ENCODE data around the gene PRAMEF20.
"Not testable (repeated sequence)": the region's sequence is repeated elsewhere in the genome, so short reads cannot be mapped to it uniquely, and the experiment has no call there.

The PRAMEF20 gene

DNA sequence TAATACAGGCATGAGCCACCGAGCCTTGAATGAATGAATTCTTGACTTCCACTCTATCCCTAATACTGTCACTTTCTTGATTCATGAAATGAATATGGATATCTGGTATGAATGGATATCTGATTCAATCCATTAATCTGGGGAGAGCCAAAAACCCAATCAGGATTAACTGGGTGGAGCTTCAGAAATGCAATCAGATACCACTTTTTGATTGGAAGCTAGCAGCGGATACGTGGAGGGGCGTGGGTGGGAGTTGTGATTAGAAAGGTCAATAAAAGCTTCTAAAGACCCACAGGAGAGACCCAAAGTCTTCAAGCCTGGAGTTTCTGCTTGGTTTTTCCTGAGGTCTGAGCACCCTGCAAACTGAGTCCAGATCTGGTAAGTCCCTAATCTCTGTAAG lies at the start of gene PRAMEF20:
TSS of gene PRAMEF20 (plus strand) at position 301 of the 400 bp plus-strand sequence. CDS start 5,905 bp downstream, outside the sequence.
- H3K4me3 Mint-ChIP-seq; H3K27ac Mint-ChIP-seq; H3K36me3 Mint-ChIP-seq; H3K4me1 Mint-ChIP-seq; DNase-seq (ENCODE audit: low spot score in 2 of 2); ATAC-seq; H3K9me3 Mint-ChIP-seq: not testable (repeated sequence)

DNA sequence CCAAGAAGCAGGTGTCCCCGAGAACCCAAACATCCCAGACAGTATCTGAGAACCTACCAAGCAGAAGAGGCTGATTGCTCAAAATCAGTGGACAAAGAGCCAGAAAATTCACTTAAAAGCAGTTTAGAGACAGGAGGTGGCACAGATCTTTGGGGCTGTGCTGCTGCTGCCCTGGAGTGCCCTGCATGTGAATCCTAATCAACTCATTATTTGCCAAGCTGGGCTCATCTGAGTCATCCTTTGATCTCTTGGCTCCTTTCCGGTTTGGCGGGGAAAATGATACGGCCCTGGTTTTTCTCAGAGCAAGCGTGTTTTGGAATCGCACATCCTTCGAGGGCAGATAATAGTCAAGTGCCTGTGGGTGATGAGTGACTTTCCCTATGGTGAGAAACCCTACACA lies 47.9 kb upstream of the PRAMEF20 start:
- H3K9me3 Mint-ChIP-seq; DNase-seq (ENCODE audit: low spot score in 2 of 2); ATAC-seq; H3K36me3 Mint-ChIP-seq; H3K4me3 Mint-ChIP-seq; H3K27ac Mint-ChIP-seq; H3K4me1 Mint-ChIP-seq: not testable (repeated sequence)

DNA sequence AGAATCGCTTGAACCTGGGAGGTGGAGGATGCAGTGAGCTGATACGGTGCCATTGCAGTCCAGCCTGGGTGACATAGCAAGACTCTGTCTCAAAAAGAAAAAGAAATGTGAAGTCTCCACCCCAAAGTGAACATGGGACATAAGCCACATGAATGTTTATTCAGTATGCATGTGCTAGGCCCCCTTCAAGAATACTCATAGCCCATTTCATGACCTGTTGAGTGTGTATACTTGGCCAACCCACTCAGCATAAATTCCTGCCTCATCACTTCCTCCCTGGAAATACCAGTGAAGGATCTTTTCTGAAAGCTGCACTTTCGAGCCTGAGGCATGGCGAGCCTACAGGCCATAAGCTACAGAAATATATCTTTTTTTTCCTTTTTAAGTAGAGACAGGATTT lies 45.3 kb upstream of the PRAMEF20 start:
- not testable (repeated sequence) for H3K27ac Mint-ChIP-seq; H3K4me3 Mint-ChIP-seq; ATAC-seq; H3K9me3 Mint-ChIP-seq; H3K4me1 Mint-ChIP-seq; DNase-seq (ENCODE audit: low spot score in 2 of 2); H3K36me3 Mint-ChIP-seq

DNA sequence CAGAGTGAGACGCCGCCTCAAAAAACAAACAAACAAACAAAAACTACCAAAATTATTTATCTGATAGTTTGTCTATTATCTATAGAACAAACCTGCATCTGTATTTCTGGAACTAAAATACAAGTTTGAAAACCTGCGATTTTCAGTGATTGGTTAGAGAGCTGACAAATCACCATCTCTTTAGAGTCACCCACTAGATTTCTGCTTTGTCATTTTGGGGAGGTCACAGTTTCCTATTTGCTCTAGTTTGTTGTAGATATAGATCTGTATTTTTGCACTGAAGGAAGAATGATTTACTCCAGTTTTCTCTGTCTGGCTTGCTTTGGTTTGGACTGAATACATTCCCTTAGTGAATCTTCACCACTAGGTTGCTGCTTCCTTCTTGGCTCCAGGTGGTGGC lies 43.7 kb upstream of the PRAMEF20 start:
- not testable (repeated sequence) for ATAC-seq; H3K9me3 Mint-ChIP-seq; DNase-seq (ENCODE audit: low spot score in 2 of 2); H3K36me3 Mint-ChIP-seq; H3K27ac Mint-ChIP-seq; H3K4me3 Mint-ChIP-seq; H3K4me1 Mint-ChIP-seq

DNA sequence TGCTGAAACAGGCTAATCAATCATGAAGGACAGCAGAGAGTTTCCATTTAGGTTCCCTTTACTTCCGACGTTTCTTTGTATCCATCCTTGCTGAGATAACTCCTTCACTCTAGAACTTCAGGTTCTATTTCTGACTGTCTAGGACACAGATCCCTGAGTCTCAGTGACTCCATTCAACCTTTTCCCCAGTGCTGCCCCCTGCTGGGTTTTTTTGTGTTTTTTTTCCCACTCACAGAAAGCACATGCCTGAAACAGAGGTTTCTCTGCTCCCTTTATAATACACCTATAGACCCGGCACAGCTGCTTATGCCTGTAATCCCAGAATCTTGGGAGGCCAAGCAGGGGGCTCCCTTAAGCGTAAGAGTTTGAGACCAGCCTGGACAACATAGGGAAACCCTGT lies 41.7 kb upstream of the PRAMEF20 start:
- peak in 1 of 2 donors; percentile 58 for DNase-seq (ENCODE audit: low spot score in 2 of 2)
- not testable (repeated sequence) for H3K4me3 Mint-ChIP-seq, H3K4me1 Mint-ChIP-seq, ATAC-seq, H3K9me3 Mint-ChIP-seq, H3K27ac Mint-ChIP-seq, H3K36me3 Mint-ChIP-seq

DNA sequence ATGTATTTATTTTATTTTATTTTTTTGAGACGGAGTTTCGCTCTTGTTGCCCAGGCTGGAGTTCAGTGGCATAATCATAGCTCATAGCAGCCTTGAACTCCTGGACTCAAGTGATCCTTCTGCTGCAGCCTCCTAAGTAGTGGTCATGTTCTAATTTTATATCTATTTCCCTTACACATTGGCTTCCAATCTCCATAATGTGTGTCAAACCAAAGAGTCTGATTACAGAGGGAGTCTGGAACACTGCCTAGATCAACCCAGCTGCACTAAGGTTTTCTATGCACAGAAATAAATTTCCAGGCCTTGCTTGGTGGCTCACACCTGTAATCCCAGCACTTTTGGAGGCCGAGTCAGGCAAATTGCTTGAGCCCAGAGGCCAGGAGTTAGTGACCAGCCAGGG lies 31.3 kb upstream of the PRAMEF20 start:
- not testable (repeated sequence) for H3K4me3 Mint-ChIP-seq; H3K9me3 Mint-ChIP-seq; H3K27ac Mint-ChIP-seq; DNase-seq (ENCODE audit: low spot score in 2 of 2); H3K4me1 Mint-ChIP-seq; H3K36me3 Mint-ChIP-seq; ATAC-seq

DNA sequence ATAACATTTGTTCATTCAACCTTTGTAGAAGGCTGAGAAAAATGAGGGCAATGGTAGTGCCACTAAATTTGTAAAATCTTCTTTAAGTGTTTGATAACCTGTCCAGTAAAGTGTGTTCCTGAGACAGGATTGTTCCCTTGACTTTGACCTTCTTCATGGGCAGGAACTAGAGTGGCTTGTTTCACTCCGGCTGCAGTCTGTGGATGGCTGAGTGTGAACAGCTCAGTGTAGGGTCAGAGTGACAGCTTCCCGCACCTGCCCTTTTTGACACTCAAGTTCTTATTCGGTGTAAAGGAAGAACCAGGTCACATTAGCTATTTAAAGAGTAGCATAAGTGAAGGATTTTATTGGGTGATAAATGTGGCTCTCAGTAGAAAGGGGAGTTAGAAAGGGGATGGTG lies 29.9 kb upstream of the PRAMEF20 start:
- H3K9me3 Mint-ChIP-seq; DNase-seq (ENCODE audit: low spot score in 2 of 2): not testable (repeated sequence)

DNA sequence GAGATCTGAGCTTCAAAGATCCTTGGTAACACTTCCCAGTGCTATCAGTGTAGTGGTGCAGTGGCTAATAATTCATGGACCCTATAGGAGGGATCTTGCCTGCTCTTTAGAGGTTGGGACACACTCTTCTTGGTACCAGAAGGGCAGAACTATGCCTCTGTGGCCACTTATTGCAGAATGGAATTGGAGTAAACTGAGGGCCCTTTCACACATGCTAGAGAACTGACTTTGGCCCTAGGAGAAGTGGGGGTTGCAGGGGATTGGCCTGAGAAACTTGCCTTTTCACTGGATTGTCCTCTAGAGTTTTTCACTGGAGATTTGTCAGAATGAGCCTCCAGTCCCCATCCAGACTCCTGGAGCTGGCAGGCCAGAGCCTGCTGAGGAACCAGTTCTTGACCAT lies 20.9 kb upstream of the PRAMEF20 start, which contains the start of gene PRAMEF17:
TSS of gene PRAMEF17 (plus strand) at position 301 of the 400 bp plus-strand sequence. CDS start at position 327, 26 bp downstream.
- not testable (repeated sequence) for H3K27ac Mint-ChIP-seq; H3K4me1 Mint-ChIP-seq; DNase-seq (ENCODE audit: low spot score in 2 of 2); H3K36me3 Mint-ChIP-seq; H3K9me3 Mint-ChIP-seq; ATAC-seq; H3K4me3 Mint-ChIP-seq

More for the DNA sequence above, 29.9 kb upstream of the PRAMEF20 start:
- not testable (repeated sequence) for ATAC-seq, H3K36me3 Mint-ChIP-seq, H3K4me3 Mint-ChIP-seq, H3K4me1 Mint-ChIP-seq, H3K27ac Mint-ChIP-seq

DNA sequence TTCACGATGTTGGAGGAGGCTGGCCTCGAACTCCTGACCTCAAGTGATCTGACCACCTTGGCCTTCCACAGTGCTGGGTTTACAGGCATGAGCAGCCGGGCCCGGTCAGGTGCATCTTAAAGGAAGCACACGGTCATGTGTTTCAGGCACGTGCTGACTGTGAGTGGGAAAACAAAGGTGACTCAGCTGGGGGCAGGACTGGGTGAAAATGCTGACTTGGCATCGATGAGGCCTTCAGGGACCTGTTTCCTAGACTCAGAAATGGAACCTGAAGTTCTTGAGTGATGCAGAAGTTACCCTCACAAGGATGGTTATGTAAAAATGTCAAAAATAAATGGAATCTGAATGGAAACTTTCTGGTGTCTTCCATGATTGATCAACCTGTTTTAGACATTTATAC lies 17.2 kb upstream of the PRAMEF20 start:
- not testable (repeated sequence) for H3K4me3 Mint-ChIP-seq; H3K36me3 Mint-ChIP-seq; H3K9me3 Mint-ChIP-seq; ATAC-seq; H3K27ac Mint-ChIP-seq; DNase-seq (ENCODE audit: low spot score in 2 of 2); H3K4me1 Mint-ChIP-seq

DNA sequence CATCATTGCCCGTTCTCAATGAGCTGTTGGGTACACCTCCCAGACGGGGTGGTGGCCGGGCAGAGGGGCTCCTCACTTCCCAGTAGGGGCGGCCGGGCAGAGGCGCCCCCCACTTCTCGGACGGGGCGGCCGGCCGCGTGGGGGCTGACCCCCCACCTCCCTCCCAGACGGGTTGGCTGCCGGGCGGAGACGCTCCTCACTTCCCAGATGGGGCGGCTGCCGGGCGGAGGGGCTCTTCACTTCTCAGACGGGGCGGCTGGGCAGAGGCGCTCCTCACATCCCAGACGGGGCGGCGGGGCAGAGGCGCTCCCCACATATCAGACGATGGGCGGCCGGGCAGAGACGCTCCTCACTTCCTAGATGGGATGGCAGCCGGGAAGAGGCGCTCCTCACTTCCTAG lies 15.5 kb upstream of the PRAMEF20 start:
- H3K4me1 Mint-ChIP-seq, ATAC-seq, H3K4me3 Mint-ChIP-seq: not testable (repeated sequence)

DNA sequence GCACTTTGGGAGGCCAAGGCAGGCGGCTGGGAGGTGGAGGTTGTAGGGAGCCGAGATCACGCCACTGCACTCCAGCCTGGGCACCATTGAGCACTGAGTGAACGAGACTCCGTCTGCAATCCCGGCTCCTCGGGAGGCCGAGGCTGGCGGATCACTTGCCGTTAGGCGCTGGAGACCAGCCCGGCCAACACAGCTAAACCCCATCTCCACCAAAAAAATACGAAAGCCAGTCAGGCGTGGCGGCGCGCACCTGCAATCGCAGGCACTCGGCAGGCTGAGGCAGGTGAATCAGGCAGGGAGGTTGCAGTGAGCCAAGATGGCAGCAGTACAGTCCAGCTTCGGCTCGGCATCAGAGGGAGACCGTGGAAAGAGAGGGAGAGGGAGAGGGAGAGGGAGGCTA lies 14.9 kb upstream of the PRAMEF20 start:
- not testable (repeated sequence) for ATAC-seq; H3K36me3 Mint-ChIP-seq; DNase-seq (ENCODE audit: low spot score in 2 of 2); H3K9me3 Mint-ChIP-seq; H3K27ac Mint-ChIP-seq; H3K4me3 Mint-ChIP-seq; H3K4me1 Mint-ChIP-seq

More for the DNA sequence above, 15.5 kb upstream of the PRAMEF20 start:
- H3K9me3 Mint-ChIP-seq; H3K27ac Mint-ChIP-seq; DNase-seq (ENCODE audit: low spot score in 2 of 2); H3K36me3 Mint-ChIP-seq: not testable (repeated sequence)

DNA sequence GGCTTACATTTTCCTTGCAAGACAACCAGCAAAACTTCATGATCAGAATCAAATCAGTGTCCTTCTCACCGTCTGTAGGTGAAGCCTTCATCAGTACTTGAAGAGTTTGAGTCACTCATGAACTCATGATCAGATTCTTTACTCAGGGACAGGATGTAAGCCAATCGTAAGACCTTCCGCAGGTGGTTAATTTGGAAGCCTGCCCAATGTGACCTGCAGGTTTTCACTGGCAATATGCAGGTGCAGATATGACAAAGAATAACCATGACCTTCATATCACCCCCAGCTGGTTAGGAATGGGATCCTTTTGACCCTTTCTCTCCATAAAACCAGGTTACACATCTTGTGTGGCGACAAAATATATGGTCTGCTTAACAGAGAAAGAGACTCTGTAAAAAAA lies 2.4 kb upstream of the PRAMEF20 start:
- DNase-seq (ENCODE audit: low spot score in 2 of 2) = no peak
- Mint-ChIP-seq H3K4me3 (no peak overlapping the region), H3K27ac (no peak overlapping the region), H3K36me3 (no peaks in the 10 kb centered on the region), H3K9me3 (no peaks in the 10 kb centered on the region), H3K4me1 (no peaks in the 10 kb centered on the region)
- ATAC-seq = no peak

DNA sequence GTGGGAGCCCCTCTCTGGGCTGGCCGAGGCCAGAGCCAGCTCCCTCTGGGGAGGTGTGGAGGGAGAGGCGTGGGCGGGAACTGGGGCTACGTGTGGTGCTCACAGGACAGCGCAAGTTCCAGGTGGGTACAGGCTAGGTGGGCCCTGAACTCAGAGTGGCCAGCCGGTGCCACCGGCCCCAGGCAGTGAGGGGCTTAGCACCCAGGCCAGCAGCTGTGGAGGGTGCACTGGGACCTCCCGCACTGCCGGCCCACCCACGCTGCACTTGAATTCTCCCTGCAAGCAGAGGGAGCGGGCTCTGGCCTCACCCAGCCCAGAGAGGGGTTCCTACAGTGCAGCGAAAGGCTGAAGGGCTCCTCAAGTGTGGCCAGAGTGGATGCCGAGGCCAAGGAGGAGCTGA lies 20.2 kb downstream of the PRAMEF20 start:
- Mint-ChIP-seq H3K36me3 (no peaks in the 10 kb centered on the region), H3K4me3 (no peak overlapping the region), H3K27ac (no peak overlapping the region), H3K4me1 (no peaks in the 10 kb centered on the region), H3K9me3 (no peaks in the 10 kb centered on the region)
- ATAC-seq (no peak), DNase-seq (ENCODE audit: low spot score in 2 of 2) (no peak)

DNA sequence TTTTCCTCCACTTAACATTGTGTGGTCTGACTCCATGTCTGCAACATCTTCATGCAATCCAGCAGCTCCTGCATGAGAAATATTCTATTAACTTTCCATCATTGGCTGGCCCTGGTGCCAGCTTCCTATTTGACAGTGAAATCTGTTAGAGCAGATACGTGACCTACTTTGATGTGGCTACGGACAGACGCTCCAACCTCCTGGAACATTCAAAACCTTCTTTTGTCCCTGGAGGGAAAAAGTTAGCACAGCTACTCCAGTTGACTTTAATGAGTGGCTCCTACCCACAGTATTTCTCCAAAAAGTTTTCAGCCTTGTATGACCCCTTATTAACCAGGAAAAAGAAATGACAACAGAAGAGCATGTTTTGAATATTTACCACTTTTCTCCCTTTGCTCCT lies 22.0 kb downstream of the PRAMEF20 start:
- H3K27ac Mint-ChIP-seq = no peak overlapping the region
- no peaks in the 10 kb centered on the region for H3K9me3 Mint-ChIP-seq
- no peak for DNase-seq (ENCODE audit: low spot score in 2 of 2)
- no peak overlapping the region for H3K4me3 Mint-ChIP-seq
- ATAC-seq = no peak
- H3K4me1 Mint-ChIP-seq = no peaks in the 10 kb centered on the region
- no peaks in the 10 kb centered on the region for H3K36me3 Mint-ChIP-seq

DNA sequence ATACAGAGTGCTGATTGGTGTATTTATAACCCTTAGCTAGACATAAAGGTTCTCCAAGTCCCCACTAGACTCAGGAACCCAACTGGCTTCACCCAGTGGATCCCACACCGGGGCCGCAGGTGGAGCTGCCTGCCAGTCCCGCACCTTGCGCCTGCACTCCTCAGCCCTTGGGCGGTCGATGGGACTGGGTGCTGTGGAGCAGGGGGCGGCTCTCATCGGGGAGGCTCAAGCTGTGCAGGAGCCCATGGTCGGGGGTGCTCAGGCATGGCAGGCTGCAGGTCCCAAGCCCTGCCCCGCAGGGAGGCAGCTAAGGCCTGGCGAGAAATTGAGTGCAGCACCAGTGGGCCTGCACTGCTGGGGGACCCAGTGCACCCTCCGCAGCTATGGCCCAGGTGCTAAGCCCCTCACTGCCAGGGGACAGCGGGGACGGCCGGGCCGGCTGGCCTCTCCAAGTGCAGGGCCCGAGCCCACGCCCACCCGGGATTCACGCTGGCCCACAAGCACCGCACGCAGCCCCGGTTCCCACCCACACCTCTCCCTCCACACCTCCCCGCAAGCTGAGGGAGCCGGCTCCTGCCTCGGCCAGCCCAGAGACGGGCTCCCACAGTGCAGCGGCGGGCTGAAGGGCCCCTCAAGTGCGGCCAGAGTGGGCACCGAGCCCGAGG lies 23.6 kb downstream of the PRAMEF20 start:
- H3K36me3 Mint-ChIP-seq; H3K9me3 Mint-ChIP-seq; ATAC-seq; H3K4me1 Mint-ChIP-seq; DNase-seq (ENCODE audit: low spot score in 2 of 2); H3K4me3 Mint-ChIP-seq; H3K27ac Mint-ChIP-seq: not testable (repeated sequence)

DNA sequence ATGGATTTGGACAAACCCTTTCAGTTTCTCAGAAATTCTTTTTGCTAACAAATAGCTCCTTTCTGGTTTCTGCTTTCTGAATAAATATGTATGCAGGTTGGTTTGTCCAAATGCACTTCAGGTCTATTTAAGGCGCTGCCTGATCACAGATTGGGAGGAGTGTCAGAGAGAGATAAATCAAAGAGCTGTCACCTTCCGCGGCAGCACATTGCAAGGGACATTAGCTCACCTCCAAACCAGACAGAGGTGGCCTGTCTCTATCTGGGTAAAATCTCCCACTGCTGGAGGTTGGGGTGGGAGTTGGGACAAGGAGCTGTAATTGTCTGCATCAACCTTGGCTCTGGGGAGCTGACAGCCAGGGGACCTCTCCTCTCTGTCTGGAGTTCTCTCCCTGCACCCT lies 25.2 kb downstream of the PRAMEF20 start:
- no peak for DNase-seq (ENCODE audit: low spot score in 2 of 2)
- Mint-ChIP-seq H3K9me3 (no peaks in the 10 kb centered on the region), H3K36me3 (no peaks in the 10 kb centered on the region), H3K4me1 (no peaks in the 10 kb centered on the region), H3K4me3 (no peak overlapping the region), H3K27ac (no peak overlapping the region)
- ATAC-seq = no peak
